ENCODE measurements around the gene B3GLCT. TPM values are rescaled to one million over a fixed set of nuclear protein-coding genes. Genes with fewer than 3 reads are reported as not detected.

The B3GLCT gene
- total and polyA plus RNA-seq, 4 donors, result 1.5 to 3.6 (median 2.2) TPM

DNA sequence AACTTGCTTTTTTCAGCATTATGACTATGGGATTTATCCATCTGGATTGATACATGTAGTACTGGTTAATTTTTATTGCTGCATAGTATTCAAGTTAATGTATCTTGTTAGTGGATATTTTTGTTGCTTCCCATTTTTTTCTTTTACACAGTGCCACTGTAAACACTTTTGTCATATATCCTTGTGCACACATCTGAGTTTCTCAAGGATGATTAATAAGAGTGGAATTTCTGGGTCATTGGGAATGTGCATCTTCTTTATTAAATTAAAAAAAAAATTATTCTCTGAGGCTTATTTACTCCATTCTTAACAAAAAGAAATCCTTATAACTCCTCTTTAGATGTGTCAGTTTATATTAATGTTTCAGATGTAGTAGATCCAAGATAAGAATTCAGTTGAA, 27.3 kb downstream of the B3GLCT start:
- Histone ChIP-seq H3K9me3 (ENCODE audit: control insufficient read depth in 4 of 4, low read length in 3 of 4) (no peaks in the 10 kb centered on the region), H3K27ac (ENCODE audit: low read depth in 1 of 2, low read length in 2 of 2) (no peak overlapping the region), H3K4me3 (ENCODE audit: low read depth in 1 of 3, low read length in 3 of 3) (no peak overlapping the region), H3K9ac (ENCODE audit: low read depth in 1 of 2, low read length in 2 of 2) (no peak overlapping the region), H3K4me1 (ENCODE audit: control insufficient read depth in 4 of 4, insufficient read depth in 4 of 4, low read length in 3 of 4) (no peaks in the 10 kb centered on the region), H3K36me3 (ENCODE audit: control insufficient read depth in 4 of 4, insufficient read depth in 3 of 4, low read depth in 1 of 4, low read length in 3 of 4) (peaks cover 0 to 5% (median under 1%) of the 10 kb centered on the region in 4 donors), H3K27me3 (ENCODE audit: control insufficient read depth in 4 of 4, insufficient read depth in 4 of 4, low read length in 3 of 4) (no peaks in the 10 kb centered on the region)
- no peak for DNase-seq (ENCODE audit: low spot score)
- no peak for TF ChIP-seq TAF1 (conservative IDR thresholded peaks at IDR 0.05)
- TF ChIP-seq SP1 (IDR thresholded peaks at IDR 0.05), result no peak
- TF ChIP-seq NR2F2 (IDR thresholded peaks at IDR 0.05), result no peak
- no peak for TF ChIP-seq HNF4G (IDR thresholded peaks at IDR 0.05)
- TF ChIP-seq RAD21 (IDR thresholded peaks at IDR 0.05), result no peak
- no peak for TF ChIP-seq FOXA1 (IDR thresholded peaks at IDR 0.05)
- no peak for TF ChIP-seq FOXA2 (IDR thresholded peaks at IDR 0.05)
- no peak for TF ChIP-seq HNF4A (conservative IDR thresholded peaks at IDR 0.05)
- TF ChIP-seq RXRA (IDR thresholded peaks at IDR 0.05), result no peak
- no peak for TF ChIP-seq JUND (IDR thresholded peaks at IDR 0.05)
- TF ChIP-seq MAX (IDR thresholded peaks at IDR 0.05), result no peak
- TF ChIP-seq, protein P1, sequence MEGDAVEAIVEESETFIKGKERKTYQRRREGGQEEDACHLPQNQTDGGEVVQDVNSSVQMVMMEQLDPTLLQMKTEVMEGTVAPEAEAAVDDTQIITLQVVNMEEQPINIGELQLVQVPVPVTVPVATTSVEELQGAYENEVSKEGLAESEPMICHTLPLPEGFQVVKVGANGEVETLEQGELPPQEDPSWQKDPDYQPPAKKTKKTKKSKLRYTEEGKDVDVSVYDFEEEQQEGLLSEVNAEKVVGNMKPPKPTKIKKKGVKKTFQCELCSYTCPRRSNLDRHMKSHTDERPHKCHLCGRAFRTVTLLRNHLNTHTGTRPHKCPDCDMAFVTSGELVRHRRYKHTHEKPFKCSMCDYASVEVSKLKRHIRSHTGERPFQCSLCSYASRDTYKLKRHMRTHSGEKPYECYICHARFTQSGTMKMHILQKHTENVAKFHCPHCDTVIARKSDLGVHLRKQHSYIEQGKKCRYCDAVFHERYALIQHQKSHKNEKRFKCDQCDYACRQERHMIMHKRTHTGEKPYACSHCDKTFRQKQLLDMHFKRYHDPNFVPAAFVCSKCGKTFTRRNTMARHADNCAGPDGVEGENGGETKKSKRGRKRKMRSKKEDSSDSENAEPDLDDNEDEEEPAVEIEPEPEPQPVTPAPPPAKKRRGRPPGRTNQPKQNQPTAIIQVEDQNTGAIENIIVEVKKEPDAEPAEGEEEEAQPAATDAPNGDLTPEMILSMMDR (IDR thresholded peaks at IDR 0.05; ENCODE audit: low read depth, low read length, missing input control), result no peak
- TF ChIP-seq GABPA (IDR thresholded peaks at IDR 0.05 in 1 of 2, conservative IDR thresholded peaks at IDR 0.05 in 1 of 2), result no peak

GRCh38 chr13:31227870-31228269, 28.1 kb downstream of the B3GLCT start:
- Histone ChIP-seq H3K4me3 (ENCODE audit: low read depth in 1 of 3, low read length in 3 of 3) (no peak overlapping the region), H3K9me3 (ENCODE audit: control insufficient read depth in 4 of 4, low read length in 3 of 4) (no peaks in the 10 kb centered on the region), H3K9ac (ENCODE audit: low read depth in 1 of 2, low read length in 2 of 2) (no peak overlapping the region), H3K4me1 (ENCODE audit: control insufficient read depth in 4 of 4, insufficient read depth in 4 of 4, low read length in 3 of 4) (no peaks in the 10 kb centered on the region), H3K36me3 (ENCODE audit: control insufficient read depth in 4 of 4, insufficient read depth in 3 of 4, low read depth in 1 of 4, low read length in 3 of 4) (peaks cover 0 to 5% (median 1%) of the 10 kb centered on the region in 4 donors), H3K27me3 (ENCODE audit: control insufficient read depth in 4 of 4, insufficient read depth in 4 of 4, low read length in 3 of 4) (no peaks in the 10 kb centered on the region), H3K27ac (ENCODE audit: low read depth in 1 of 2, low read length in 2 of 2) (no peak overlapping the region)
- WGBS, result 83% methylated on average over 8 of the region's 8 CpGs
- DNase-seq (ENCODE audit: low spot score), result no peak
- TF ChIP-seq FOXA2 (IDR thresholded peaks at IDR 0.05) (no peak), SP1 (IDR thresholded peaks at IDR 0.05) (no peak)

GRCh38 chr13:31234729-31235128, 35.0 kb downstream of the B3GLCT start:
- no peaks in the 10 kb centered on the region for H3K9me3 ChIP-seq (ENCODE audit: control insufficient read depth in 4 of 4, low read length in 3 of 4)
- no peaks in the 10 kb centered on the region for H3K27me3 ChIP-seq (ENCODE audit: control insufficient read depth in 4 of 4, insufficient read depth in 4 of 4, low read length in 3 of 4)
- TF ChIP-seq HNF4G (IDR thresholded peaks at IDR 0.05) (no peak), HNF4A (conservative IDR thresholded peaks at IDR 0.05) (no peak), JUND (IDR thresholded peaks at IDR 0.05) (no peak), EGR1 (IDR thresholded peaks at IDR 0.05; ENCODE audit: low read depth in 2 of 2) (no peak), FOXA2 (IDR thresholded peaks at IDR 0.05) (no peak), MAX (IDR thresholded peaks at IDR 0.05) (no peak), SP1 (IDR thresholded peaks at IDR 0.05) (no peak)
- TF ChIP-seq, protein P1 (IDR thresholded peaks at IDR 0.05; ENCODE audit: low read depth, low read length, missing input control), result no peak
- peaks cover 0 to 5% (median under 1%) of the 10 kb centered on the region in 4 donors for H3K36me3 ChIP-seq (ENCODE audit: control insufficient read depth in 4 of 4, insufficient read depth in 3 of 4, low read depth in 1 of 4, low read length in 3 of 4)
- 85% methylated on average over 6 of the region's 6 CpGs for WGBS
- H3K4me1 ChIP-seq (ENCODE audit: control insufficient read depth in 4 of 4, insufficient read depth in 4 of 4, low read length in 3 of 4), result no peaks in the 10 kb centered on the region
- no peak overlapping the region for H3K9ac ChIP-seq (ENCODE audit: low read depth in 1 of 2, low read length in 2 of 2)
- no peak overlapping the region for H3K27ac ChIP-seq (ENCODE audit: low read depth in 1 of 2, low read length in 2 of 2)
- no peak overlapping the region for H3K4me3 ChIP-seq (ENCODE audit: low read depth in 1 of 3, low read length in 3 of 3)
- DNase-seq (ENCODE audit: low spot score), result no peak

Measured in liver (tissue), 9 donors.